HG03025 (cell line): ENCODE measurements around the gene TMSB15B.
"Not testable (repeated sequence)": the region's sequence is repeated elsewhere in the genome, so short reads cannot be mapped to it uniquely, and the experiment has no call there.

Experiments
- ATAC-seq: cut with Tn5 transposase; IDR thresholded peaks from one replicate; pipeline ENCODE4 v1.9.1; 2021; ENCODE audit warnings: mild to moderate bottlenecking, moderate library complexity; ENCODE audit not compliant: unreplicated experiment, low FRiP score

The TMSB15B gene

DNA sequence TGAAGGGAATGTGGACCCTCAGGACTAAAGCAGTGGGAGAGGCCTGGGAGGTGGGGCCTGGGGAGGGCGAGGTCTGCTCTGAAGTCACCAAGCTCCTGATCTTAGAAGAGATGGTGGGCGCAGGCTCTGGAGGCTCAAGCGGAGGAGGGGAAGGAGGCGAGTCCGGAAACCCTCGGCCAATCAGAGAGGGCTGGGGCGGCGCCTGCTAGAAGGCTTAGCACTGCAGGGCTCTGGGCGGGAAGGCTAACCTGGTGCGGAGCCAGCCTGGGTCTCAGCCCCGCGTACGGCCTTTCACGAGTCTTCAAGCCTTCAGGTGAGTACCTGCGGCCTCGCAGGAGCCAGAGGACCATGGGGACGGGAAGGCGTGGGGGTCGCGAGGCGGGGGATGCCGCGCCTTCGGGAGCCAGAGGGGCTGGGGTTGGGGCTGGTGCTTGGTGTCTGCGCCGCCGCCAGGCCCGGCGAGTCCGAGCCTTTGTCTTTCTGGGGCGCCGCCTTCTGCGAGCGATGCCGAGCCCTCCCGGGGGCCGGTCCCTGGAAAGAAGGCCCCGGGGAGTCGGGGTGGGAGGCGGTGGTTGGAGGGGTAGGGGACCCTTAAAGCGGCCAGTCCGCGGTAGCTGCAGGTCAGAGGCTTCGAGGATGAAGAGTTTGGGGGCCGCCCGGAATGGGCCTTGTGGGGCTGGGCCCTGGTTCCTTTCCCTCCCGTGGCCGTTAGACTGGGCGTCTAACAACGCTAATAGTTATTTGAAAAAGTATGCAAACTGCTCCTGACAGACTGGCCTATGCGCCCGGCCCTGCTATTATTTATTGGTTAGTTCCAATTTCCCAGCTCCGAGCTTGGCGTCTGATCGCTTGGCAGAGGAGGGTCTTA, at the start of gene TMSB15B:
Gene TMSB15B (plus strand): TSS at position 217 of the 868 bp plus-strand sequence.
- ATAC-seq = not testable (repeated sequence)

- no peak for ATAC-seq
Observed at GRCh38 chrX:103913356-103914020, 48.9 kb upstream of the TMSB15B start.

DNA sequence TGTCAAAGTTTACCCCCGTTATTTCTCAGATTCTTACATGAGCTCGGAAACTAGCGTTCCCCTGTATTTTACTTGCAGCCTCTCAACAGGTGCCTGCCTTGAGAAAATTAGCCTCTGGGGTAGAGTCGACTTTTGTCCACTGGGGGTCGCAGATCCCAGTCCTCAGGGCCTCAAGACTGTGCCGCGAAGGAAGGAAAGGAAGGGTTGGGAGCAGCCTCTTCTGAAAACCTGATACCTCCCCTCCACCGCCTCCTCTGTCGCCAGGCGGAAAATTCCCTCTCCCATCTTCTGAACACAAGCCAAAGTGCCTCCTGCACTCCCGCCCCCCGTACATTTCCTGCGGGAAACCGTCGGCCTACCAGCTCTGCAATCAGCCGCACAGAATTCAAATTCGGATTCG, 44.4 kb upstream of the TMSB15B start:
- no peak for ATAC-seq

GRCh38 chrX:103918571-103919269, 43.7 kb upstream of the TMSB15B start:
- ATAC-seq = peak; percentile 66

DNA sequence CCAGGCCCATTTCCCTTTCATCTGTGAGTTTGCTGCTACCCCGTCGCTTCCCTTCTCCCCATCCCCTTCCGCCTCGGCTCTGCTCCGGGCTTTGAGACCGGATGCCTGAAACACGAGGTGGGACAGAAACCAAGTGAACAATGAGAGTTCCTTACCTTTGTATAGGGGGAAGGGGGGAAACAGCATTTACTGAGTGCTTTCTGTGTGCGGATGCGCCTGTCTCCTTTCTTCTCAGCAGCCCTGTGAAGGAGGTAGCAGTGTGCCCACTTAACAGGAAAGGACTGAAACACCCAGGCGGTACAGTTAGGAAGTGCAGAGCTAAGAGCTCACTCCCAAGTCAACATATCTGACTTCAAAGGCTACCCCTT, 43.2 kb upstream of the TMSB15B start:
- ATAC-seq = peak; percentile 40

- peak; percentile 54 for ATAC-seq
Observed at GRCh38 chrX:103920515-103920914, 41.9 kb upstream of the TMSB15B start.

DNA sequence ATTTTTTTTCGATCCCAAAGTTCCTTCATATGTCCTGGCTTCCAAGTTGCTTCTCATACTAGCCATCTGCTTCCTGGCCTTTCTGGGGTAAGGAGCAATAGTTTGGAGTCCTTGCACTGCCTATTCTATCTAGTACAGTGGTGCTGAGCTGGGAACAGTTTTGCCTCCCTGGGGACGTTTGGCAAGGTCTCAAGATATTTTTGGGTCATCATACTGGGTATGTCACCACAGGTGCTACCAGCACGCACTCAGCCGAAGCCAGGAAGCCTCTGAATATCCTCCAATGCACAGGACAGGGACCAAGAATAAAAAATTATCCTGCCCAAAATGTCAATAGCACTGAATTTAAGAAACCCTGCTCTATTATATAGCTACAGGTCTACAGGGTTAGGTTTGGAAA, 35.4 kb upstream of the TMSB15B start:
- ATAC-seq = no peak

GRCh38 chrX:103927633-103928032, 34.8 kb upstream of the TMSB15B start:
- no peak for ATAC-seq

DNA sequence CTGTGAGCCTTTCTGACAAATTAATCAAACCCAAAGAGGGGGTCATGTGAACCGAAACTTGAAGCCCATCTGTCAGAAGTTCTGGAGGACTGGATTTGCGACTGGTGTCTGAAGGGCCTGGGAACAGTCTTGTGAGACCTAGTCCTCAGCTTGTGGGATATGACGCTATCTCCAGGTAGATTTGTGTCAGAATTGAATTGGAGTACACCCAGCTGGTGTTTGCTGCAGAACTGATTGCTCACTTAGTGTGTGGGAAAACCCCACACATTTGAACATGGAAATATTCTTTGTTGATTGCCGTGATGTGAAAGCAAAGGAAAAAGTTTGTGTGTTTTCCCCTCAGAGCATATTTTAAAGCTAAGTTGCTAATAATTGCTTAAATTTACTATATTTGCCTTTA, 30.3 kb upstream of the TMSB15B start:
- ATAC-seq = peak; percentile 51

DNA sequence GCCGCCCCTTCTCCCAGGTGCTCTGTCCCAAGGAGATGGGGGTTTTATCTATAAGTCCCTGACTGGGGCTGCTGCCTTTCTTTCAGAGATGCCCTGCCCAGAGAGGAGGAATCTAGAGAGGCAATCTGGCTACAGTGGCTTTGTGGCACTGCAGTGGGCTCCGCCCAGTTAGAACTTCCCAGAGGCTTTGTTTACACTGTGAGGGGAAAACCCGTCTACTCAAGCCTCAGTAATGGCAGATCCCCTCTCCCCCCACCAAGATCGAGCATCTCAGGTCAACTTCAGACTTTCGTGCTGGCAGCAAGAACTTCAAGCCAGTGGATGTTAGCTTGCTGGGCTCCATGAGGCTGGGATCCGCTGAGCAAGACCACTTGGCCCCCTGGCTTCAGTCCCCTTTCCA, 22.2 kb upstream of the TMSB15B start:
- ATAC-seq = not testable (repeated sequence)

GRCh38 chrX:103941201-103941975, 21.0 kb upstream of the TMSB15B start:
- peak; percentile 51 for ATAC-seq

DNA sequence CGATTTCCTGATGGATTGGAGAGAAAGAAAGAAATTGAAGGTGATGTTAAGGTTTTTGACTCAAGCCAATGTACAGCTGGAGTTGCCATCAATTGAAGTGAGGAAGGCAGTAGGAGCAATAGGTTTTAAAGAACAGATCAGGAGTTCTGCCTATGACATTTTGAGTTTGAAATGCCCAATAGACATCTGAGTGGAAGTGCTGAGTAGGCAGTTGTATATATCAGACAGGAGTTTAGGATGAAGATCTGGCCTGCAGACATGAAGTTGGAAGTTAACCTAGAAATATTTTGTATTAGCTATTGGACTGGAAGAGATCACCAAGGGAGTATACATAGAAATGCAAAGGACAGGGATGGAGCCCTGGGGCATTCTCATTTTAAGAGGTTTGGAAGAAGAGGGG, 12.9 kb upstream of the TMSB15B start:
- ATAC-seq = no peak

DNA sequence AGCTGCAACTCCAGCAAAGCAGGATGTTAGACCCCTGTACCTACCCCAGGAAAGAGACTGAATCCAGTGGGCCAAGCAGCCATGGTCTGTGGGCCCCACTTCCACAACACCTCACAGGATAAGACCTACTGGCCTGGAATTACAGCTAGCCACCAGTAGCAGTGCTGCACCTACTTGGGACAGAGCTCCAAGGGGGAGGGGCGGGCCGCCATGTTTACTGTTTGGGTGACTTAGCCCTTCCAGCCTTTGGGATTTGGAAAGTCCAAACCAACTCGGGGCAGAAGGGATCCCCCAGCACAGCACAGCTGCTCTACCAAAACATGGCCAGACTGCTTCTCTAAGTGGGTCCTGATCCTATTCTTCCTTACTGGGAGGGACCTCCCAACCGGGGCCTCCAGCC, 9.1 kb upstream of the TMSB15B start:
- ATAC-seq = no peak

DNA sequence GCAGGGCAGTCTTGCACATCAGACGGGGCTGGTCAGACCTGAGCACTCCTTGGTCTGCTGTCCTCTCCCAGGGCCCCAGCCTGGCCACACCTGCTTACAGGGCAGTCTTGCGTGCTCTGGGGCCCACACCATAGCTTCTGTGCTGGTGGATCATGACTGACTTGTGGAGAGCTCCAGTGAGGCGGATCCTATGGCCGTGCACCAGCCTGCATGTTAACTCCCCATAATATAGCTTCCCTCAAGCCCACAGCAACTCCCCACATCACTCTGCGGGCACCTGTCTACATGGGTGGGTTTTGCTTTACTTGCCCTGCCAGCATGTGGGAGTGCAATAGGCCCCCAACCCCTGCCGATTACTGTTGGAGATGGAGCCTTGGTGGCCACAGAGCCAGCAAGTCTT, 8.2 kb upstream of the TMSB15B start:
- ATAC-seq = no peak

- not testable (repeated sequence) for ATAC-seq
Observed at GRCh38 chrX:103960599-103960998, 1.8 kb upstream of the TMSB15B start.

DNA sequence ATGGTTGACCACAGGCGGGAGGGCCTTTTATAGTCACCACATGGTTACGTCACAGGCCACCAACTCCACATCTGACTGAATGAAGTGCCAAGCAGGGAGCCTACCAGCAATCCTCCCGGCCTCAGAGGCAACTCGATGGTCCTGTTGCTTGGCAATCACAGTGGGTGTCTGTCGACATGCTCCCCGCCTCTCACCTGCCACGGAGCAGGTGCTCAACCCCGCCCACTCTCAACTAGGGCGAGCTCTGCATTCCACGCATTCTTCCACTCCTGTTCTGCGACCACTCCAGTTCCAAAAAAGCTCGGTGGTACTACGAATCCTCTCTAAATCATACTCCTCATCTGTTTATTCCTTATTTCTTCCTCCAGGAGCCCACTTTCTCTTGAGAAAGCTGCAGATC, 21.1 kb downstream of the TMSB15B start:
- not testable (repeated sequence) for ATAC-seq

DNA sequence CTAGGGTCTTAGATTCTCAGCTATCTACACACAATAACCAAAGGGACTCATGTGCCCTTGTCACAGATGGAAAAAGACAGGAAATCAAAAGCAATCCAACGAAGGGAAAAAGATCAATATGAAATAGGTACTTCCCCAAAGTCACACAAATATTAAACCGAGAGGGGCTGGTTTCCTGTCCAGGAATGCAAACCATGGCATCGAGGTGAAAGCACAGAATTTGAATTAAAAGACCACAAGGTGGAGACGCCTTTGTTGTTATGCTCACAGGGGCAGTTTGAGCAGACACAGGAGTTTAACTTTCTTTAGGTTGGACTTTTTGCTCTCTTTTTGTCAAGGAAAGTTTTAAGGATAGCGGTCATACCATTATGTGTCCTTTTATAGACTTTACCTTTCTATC, 36.8 kb downstream of the TMSB15B start:
- no peak for ATAC-seq

GRCh38 chrX:104008831-104009230, 46.4 kb downstream of the TMSB15B start:
- ATAC-seq = no peak

GRCh38 chrX:104013158-104013557, 50.7 kb downstream of the TMSB15B start:
- ATAC-seq = no peak

DNA sequence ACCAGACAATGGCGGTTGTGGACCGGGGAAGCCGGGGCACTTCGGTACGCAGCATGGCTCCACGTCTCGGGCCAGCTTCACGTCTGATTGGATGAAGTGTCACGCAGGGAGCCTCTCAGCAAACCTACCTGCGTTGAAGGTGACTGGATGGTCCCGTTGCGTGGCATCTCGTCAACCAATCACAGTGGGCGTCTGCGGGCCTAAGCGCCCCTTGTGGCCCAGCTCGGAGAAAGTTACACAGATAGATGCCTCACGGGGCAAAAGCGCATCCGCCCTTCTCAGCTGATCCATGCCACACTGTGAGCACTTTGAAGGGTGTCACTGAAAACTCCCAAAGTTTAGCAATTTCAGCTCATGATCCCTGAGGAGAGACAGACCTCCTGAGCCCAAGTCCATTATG, 51.2 kb downstream of the TMSB15B start, which contains the start of gene H2BW1:
Gene H2BW1 (minus strand): TSS at position 103 of the 400 bp plus-strand sequence. CDS start 132 bp downstream, outside the sequence.
- ATAC-seq = no peak
